Chondrocyte (in vitro differentiated cells): ENCODE data around the gene IL17C. TPM values are rescaled to one million over a fixed set of nuclear protein-coding genes. Genes with fewer than 3 reads are reported as not detected.

Experiments used
- DNase-seq: peaks from one replicate; pipeline ENCODE4 v3.0.0; 2021; ENCODE audit warnings: mixed read lengths, low spot score
- H3K27ac Mint-ChIP-seq: one replicate; pipeline ENCODE4 v1.8.0; 2021; ENCODE audit warnings: mild to moderate bottlenecking, moderate library complexity, mixed read lengths; ENCODE audit not compliant: unreplicated experiment
- H3K27me3 Mint-ChIP-seq: 2 replicates; pipeline ENCODE4 v1.8.0; 2021; ENCODE audit warnings: low read depth, mixed read lengths
- H3K36me3 Mint-ChIP-seq: 2 replicates; pipeline ENCODE4 v1.8.0; 2021; ENCODE audit warnings: low read depth, mixed read lengths
- H3K4me1 Mint-ChIP-seq: 2 replicates; pipeline ENCODE4 v1.8.0; 2021; ENCODE audit warnings: low read depth, mild to moderate bottlenecking, mixed read lengths
- H3K4me3 Mint-ChIP-seq: one replicate; pipeline ENCODE4 v1.8.0; 2021; ENCODE audit warnings: mild to moderate bottlenecking, moderate library complexity, mixed read lengths; ENCODE audit not compliant: unreplicated experiment
- H3K9me3 Mint-ChIP-seq: 2 replicates; pipeline ENCODE4 v1.8.0; 2021; ENCODE audit warnings: low read depth, mixed read lengths
- total RNA-seq: library from RNA; stranded (reverse); gene quantifications from 3 replicates; pipeline ENCODE4 v1.2.1, GENCODE V29; 2021
- TF ChIP-seq, protein P1 (sequence below): fragments of 200-600 bp; sonication (generic); IDR thresholded peaks from 2 replicates; pipeline ENCODE4 v1.5.0; 2021; ENCODE audit warnings: antibody characterized with exemption, mild to moderate bottlenecking, moderate library complexity

Gene IL17C
- total RNA-seq, 1 donor from 2014 or later: not detected

DNA sequence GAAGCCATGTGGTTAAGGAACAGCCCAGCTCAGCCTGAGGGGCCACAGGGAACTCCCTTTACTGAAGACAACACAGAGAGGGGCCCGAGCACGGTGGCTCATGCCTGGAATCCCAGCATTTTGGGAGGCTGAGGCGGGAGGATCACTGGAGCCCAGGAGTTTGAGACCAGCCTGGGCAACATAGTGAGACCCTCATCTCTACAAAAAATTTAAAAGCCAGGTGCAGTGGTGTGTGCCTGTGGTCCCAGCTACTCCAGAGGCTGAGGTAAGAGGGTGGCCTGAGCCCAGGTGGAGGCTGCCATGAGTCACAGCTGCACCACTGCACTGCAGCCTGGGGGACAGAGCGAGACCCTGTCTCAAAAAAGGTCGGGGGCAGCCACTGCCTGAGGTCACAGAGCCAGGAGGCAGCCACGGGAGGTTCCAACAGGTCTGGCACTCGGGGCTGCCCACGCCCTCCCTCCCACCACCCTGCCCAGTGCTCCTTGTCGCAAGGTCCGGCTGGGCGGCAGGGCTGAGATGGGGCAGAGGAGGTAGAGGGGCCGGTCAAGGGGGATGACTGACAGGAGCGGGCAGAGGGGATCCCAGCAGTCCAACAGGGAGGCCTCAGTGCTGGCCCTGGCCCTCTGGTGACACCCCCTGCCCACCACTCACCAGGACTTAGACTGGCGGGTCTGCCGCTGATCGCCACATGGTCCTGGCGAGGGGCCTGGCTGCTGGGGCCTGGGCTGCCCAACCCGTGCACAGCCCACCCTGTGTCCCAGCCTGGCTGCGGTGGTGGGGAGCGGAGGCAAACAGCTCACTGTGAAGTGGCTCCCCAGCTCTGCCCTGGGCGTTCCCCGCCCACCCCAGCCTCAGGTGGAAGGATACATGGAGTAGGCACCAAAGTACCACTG, 9.1 kb downstream of the IL17C start:
- H3K27ac Mint-ChIP-seq: no peak overlapping the region
- H3K9me3 Mint-ChIP-seq: no peaks in the 10 kb centered on the region
- no peak for DNase-seq
- H3K36me3 Mint-ChIP-seq: no peaks in the 10 kb centered on the region
- no peaks in the 10 kb centered on the region for H3K27me3 Mint-ChIP-seq
- H3K4me3 Mint-ChIP-seq: no peak overlapping the region
- TF ChIP-seq, protein P1, sequence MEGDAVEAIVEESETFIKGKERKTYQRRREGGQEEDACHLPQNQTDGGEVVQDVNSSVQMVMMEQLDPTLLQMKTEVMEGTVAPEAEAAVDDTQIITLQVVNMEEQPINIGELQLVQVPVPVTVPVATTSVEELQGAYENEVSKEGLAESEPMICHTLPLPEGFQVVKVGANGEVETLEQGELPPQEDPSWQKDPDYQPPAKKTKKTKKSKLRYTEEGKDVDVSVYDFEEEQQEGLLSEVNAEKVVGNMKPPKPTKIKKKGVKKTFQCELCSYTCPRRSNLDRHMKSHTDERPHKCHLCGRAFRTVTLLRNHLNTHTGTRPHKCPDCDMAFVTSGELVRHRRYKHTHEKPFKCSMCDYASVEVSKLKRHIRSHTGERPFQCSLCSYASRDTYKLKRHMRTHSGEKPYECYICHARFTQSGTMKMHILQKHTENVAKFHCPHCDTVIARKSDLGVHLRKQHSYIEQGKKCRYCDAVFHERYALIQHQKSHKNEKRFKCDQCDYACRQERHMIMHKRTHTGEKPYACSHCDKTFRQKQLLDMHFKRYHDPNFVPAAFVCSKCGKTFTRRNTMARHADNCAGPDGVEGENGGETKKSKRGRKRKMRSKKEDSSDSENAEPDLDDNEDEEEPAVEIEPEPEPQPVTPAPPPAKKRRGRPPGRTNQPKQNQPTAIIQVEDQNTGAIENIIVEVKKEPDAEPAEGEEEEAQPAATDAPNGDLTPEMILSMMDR: no peak
- H3K4me1 Mint-ChIP-seq: peaks cover 15% of the 10 kb centered on the region

DNA sequence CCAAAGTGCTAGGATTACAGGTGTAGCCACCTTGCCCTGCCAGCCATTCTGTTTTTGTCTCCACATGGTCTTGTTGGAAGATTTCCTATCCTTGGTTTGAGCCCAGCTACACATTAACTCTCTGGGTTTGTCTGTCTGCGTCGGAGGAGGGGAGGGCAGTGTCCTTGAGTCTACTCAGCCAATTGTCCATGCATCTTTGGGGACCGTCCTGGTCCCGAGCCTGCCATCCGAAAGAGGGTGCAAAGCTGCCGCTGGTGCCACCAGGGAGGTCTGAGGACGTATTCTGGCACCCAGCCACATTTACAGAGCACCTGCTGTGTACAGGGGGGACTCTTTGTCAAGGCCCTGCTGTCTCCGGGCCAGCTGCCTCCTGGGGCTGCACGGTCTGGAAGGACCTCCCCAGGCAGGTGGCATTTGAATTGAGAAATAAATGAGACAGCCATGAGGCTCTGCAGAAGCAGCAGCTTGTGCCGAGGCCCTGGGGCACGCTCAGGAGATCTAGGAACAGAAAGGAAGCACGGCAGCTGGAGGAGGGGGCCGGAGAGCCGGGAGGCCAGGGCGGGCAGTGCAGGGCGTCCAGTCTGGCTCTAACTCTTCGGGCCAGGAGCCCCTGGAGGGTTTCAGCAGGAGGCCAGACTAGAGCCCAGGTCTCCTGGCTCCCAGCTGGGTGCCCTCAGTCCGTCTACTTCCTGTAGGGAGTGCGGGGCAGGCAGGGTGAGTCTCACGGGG, 11.0 kb downstream of the IL17C start:
- Mint-ChIP-seq H3K4me1 (peaks cover 15% of the 10 kb centered on the region), H3K27ac (peak overlapping the region; percentile 27), H3K36me3 (peaks cover 2% of the 10 kb centered on the region), H3K9me3 (no peaks in the 10 kb centered on the region), H3K27me3 (no peaks in the 10 kb centered on the region), H3K4me3 (no peak overlapping the region)
- no peak for DNase-seq
- TF ChIP-seq, protein P1: no peak

DNA sequence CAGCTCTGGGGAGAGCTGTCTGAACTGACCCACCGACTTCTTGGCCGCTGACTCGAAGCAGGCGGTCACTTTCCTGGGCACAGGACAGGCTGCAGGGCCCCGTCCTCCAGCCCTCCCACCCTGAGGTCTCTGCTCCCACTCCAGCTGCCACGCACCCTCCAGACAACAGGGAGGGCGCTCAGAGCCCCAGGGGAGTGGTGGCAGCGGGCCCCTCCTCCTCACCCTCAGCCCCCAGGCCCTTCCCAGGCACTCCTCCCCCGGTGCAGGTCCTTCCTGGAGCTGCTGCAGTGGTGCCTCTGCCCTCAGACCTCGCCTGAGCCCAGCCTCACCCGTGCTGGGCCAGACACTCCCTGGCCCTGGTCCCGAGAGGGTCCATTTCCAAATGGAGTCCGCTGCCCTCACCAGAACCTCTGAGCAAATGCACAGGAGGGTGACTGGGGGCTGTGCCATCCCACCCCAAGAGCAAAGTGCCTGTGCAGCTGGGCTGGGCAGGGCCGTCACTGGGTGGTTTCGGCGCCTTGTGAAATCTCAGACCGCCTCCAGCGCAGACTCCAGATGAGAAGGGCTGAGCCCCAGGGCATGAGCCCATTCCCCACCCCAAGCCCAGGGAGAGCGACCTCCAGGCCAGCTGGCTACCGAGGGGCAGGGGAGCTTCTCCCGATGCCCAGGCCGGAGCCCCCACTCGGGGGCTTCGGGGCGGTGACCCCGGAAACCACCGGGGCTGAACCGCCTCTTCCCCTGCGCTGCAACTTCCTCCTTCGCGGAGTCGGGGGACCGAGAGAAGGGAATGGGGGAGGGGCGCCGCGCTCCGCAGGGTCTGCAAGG, 11.8 kb downstream of the IL17C start:
- Mint-ChIP-seq H3K4me1 (peaks cover 15% of the 10 kb centered on the region), H3K9me3 (no peaks in the 10 kb centered on the region), H3K27me3 (no peaks in the 10 kb centered on the region), H3K27ac (peak overlapping the region; percentile 49), H3K4me3 (peak overlapping the region; percentile 66), H3K36me3 (peaks cover 6% of the 10 kb centered on the region)
- TF ChIP-seq, protein P1: no peak
- peak; percentile 70 for DNase-seq

DNA sequence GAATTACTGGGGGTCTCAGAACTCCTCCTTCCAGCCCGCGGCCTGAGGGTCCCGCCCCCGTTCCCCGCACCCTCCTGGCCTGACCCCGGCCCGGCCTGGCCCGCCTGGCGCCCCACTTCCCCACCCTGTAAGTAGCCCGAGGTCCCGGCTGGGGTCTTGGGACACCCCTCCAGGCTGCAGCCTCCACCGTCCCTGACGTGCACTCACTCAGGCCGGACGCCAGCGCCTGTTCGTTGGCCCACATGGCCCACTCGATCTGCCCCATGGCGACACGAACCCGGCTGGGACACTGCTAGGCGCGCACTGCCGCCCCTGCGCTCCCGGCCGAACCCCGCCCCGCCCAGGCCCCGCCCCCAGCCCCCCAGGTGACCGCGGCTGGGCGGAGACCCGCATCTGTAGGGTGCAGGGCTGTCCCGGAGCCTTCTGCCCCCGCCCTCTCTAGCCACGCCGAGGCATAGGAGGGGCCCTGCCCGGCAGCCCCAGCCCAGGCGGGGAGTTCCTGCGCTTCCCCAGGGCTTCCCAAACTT, 12.4 kb downstream of the IL17C start, which contains the start of gene CYBA:
Gene CYBA (minus strand): TSS at position 305 of the 527 bp plus-strand sequence. CDS start 40 bp downstream, at position 265.
- TF ChIP-seq, protein P1: no peak
- peak; percentile 94 for DNase-seq
- H3K27ac Mint-ChIP-seq: peak within 1 kb of the TSS; percentile 49
- peak within 1 kb of the TSS; percentile 66 for H3K4me3 Mint-ChIP-seq
- H3K36me3 Mint-ChIP-seq: peaks cover 6% of the 10 kb centered on the region
- H3K4me1 Mint-ChIP-seq: peaks cover 15% of the 10 kb centered on the region
- no peaks in the 10 kb centered on the region for H3K9me3 Mint-ChIP-seq
- H3K27me3 Mint-ChIP-seq: no peaks in the 10 kb centered on the region
